Measurements from ENCODE around the gene LRRC4B. TPM values are rescaled to one million over a fixed set of nuclear protein-coding genes. Genes with fewer than 3 reads are reported as not detected.

LRRC4B gene
- total RNA-seq, 2 donors from 2014 or later: not detected

DNA sequence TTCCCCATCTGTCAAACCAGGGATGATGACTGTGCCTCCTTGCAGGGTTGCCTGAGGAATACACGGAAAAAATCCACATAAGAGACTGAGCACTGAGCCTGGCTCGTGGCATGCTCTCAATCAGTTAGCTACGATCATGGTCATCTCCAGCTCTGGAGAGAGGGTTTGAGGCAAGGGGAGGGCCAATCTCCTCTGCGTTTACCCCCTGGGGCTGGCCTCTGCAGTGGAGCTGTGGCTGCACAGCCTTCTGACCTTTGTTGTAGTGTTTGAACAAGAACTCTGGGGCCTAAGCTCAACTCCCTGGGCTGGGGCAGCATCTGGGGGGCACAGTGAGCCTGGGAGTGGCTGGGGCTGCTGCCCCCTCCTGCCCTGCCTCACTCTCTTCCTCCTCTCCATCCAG is 5.9 kb downstream of the LRRC4B start:
- H3K9me3 Mint-ChIP-seq: no peaks in the 10 kb centered on the region
- H3K27ac Mint-ChIP-seq: no peak overlapping the region
- H3K36me3 Mint-ChIP-seq: no peaks in the 10 kb centered on the region
- ATAC-seq (no peak), DNase-seq (ENCODE audit: low spot score in 2 of 2) (no peak)

DNA sequence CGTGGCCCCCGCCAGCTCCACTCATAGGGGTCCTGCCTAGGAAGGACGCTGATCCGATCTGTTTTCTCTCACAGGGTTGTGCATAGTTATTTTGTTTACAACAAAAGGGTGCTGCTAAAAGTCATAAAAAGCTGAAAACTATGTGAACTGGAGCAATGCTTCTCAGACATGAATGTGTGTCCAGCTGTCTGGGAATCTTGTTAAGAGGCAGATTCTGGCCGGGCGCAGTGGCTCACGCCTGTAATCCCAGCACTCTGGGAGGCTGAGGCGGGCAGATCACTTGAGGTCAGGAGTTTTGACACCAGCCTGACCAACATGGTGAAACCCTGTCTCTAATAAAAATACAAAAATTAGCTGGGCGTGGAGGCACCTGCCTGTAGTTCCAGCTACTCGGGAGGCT is 8.6 kb downstream of the LRRC4B start:
- Mint-ChIP-seq H3K36me3 (no peaks in the 10 kb centered on the region), H3K27ac (no peak overlapping the region), H3K9me3 (no peaks in the 10 kb centered on the region)
- DNase-seq (ENCODE audit: low spot score in 2 of 2) (no peak), ATAC-seq (no peak)

DNA sequence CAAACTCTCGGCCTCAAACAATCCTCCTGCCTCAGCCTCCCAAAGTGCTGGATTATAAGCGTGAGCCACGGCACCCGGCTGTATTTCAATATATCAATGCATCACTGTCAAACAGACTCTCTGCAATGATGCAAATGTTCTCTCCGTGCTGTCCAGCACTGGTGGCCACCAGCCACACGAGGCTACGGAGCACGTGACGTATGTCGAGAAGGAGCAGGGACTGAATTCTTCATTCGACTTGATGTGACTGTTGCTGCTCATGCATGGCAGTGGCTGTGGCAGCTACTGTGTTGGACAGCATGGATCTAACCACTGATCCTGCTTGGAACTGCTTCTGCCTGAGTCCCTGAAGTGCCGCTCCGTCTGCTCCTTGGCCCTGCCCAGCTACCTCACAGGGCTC is 9.8 kb downstream of the LRRC4B start:
- H3K27ac Mint-ChIP-seq: no peak overlapping the region
- ATAC-seq (no peak), DNase-seq (ENCODE audit: low spot score in 2 of 2) (no peak)
- H3K36me3 Mint-ChIP-seq: no peaks in the 10 kb centered on the region
- no peaks in the 10 kb centered on the region for H3K9me3 Mint-ChIP-seq

DNA sequence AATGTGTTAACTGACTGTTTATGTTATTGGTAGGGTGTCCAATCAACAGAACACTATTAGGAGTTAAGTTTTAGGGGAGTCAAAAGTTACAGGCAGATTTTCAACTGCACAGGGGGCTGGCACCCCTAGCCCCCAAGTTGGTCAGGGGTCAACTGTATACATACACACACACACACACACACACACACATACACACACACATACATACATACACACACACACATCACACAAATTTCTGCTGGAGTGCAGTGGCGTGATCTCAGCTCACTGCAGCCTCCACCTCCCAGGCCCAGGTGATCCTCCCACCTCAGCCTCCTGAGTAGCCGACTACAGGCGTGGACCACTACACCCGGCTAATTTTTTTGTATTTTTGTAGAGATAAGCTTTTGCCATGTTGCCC is 10.2 kb downstream of the LRRC4B start:
- no peak for DNase-seq (ENCODE audit: low spot score in 2 of 2)
- ATAC-seq: no peak
- H3K27ac Mint-ChIP-seq: no peak overlapping the region
- no peaks in the 10 kb centered on the region for H3K9me3 Mint-ChIP-seq
- H3K36me3 Mint-ChIP-seq: no peaks in the 10 kb centered on the region

DNA sequence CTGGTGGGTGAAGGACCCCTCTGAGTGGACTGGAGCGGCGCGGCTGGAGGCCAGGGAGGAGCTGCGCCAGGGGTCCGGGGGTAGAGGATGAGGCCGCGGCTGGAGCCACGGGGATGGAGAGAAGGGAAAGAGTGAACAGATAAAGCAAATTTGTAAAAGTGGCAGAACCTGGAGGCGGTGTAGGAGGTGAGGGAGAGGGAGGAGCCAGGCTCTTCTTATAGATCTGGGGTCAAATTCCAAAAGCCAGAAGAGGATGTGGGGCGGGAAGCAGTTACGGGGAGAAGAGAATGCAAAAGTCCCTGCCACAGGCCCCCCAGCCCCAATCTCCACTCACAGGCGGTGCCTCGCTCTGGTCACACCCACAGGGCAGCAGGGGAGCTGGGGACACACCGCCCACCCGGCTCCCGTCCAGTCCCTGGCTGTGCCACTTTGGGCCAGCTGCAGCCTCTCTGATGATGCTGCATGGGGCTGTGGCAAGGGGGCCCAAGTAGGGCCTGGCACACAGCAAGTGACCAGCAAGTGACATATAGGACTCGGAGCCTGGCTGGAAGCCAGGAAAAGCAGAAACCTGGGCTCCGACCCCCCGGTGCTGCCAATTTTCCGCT is 11.1 kb downstream of the LRRC4B start:
- ATAC-seq (no peak), DNase-seq (ENCODE audit: low spot score in 2 of 2) (no peak)
- no peak overlapping the region for H3K27ac Mint-ChIP-seq
- H3K9me3 Mint-ChIP-seq: no peaks in the 10 kb centered on the region
- no peaks in the 10 kb centered on the region for H3K36me3 Mint-ChIP-seq

DNA sequence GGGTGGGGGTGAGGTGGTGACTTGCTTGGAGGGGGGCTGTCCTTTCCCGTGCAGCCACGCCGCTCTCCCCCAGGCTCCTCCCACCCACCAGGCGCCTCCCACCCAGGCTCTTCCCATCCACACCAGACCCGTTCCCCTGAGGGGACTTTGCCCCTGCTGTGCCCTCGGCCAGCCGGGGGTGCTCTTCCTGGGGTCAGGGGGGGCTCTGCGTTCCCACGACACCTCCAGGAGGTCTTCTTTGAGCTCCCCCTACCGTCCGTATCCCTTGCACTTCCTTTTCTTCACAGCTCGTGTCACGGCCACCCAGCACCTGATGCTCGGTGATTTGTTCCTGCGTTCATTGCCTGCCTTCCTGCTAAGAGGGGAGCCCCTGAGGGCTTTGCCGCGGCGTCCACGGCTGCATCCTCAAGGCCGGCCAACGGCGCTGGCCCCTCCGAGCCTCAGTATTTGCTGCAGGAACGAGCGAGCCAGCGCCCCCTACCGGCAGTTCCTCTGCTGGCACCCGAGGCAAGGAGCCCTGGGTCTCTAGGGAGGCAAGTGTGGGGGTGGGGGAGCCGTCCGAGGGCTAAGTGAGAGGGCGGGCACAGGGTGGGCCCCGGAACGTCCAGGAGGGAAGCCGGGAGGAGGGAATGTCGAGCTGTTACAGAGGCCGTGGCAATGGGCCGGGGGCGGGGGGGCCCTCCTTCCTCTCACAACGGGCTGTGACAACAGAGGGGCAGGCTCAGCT is 11.8 kb downstream of the LRRC4B start:
- ATAC-seq (peak; percentile 87 to 89), DNase-seq (ENCODE audit: low spot score in 2 of 2) (peak; percentile 62 to 92)
- no peaks in the 10 kb centered on the region for H3K9me3 Mint-ChIP-seq
- H3K36me3 Mint-ChIP-seq: no peaks in the 10 kb centered on the region
- peak overlapping the region; percentile 16 to 29 for H3K27ac Mint-ChIP-seq

DNA sequence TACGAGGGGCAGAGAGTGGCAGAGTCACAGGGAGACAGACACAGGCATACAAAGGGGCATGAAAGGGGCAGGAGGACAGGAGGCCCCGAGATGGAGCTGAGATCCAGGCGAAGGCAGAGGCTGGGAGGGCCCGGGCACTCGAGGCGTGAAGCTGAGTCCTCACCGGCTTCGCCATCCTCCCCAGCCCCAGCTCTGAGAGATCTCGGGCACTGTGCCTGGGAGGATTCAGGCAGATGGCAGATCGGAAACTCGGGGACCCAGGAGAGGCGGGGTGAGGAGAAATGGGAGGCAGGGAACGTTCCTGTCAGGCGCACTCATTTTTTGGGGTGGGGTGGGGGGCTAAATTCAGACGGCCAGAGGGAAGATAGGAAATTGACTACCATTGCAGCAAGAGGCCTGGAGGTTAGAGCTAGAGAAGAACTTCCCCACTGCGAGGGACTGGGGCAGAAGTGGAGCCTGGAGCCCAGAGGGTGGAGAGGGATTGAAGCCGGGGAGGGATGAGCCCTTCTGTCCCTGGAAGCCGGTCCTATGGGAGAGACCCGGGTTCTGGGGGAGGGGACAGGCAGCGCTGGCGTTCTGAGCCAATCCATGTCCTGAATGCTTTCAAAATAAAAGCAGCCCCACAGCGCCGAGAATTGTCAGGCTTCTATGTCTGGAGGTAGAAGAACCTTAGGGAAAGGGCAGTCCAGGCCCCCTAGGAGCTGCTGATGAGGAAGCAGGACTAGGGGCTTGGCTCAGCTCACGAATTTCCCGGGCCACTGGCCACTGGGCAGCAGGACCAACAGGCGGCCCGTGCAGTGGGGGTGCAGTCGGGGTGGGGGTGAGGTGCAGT is 12.6 kb downstream of the LRRC4B start:
- H3K9me3 Mint-ChIP-seq: no peaks in the 10 kb centered on the region
- no peak overlapping the region for H3K27ac Mint-ChIP-seq
- ATAC-seq: no peak
- DNase-seq (ENCODE audit: low spot score in 2 of 2): no peak
- H3K36me3 Mint-ChIP-seq: no peaks in the 10 kb centered on the region

DNA sequence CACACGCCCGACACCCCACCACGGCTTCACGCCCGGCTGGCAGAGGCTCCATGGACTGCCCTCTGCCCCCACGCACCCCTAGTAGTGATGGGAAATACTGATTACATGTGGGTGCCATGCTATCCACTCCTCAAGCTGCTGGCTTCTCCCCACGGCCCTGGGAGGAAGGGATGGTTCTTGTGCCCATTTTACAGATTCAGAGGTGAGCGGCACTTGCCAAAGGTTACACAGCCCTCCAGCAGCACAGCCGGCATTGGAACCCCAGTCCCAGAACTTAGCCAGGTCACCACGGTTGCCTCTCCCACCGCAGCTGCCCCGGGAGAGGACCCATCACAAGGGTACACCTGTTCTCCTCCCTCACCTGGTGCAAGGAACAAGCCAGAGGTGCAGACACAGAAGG is 13.2 kb downstream of the LRRC4B start:
- Mint-ChIP-seq H3K27ac (no peak overlapping the region), H3K36me3 (no peaks in the 10 kb centered on the region), H3K9me3 (no peaks in the 10 kb centered on the region)
- ATAC-seq (no peak), DNase-seq (ENCODE audit: low spot score in 2 of 2) (no peak)

DNA sequence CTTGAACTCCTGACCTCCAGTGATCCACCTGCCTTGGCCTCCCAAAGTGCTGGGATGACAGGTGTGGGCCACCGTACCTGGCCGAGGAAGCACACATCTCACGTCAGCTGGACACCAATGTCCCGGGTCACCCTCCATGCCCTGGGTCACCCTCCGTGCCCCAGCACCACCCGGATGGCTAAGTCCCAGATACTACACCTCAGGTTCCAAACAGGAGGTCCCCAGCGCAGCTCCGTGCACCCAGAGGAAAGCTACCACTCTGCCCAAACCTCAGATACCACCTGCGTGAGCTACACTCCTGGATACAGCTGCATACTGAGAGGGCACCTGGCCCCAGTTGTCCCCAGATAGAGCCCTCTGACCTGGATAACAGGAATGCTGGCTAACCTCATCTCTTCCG is 14.0 kb downstream of the LRRC4B start:
- no peak for DNase-seq (ENCODE audit: low spot score in 2 of 2)
- Mint-ChIP-seq H3K9me3 (no peaks in the 10 kb centered on the region), H3K36me3 (no peaks in the 10 kb centered on the region), H3K27ac (no peak overlapping the region)
- ATAC-seq: no peak

DNA sequence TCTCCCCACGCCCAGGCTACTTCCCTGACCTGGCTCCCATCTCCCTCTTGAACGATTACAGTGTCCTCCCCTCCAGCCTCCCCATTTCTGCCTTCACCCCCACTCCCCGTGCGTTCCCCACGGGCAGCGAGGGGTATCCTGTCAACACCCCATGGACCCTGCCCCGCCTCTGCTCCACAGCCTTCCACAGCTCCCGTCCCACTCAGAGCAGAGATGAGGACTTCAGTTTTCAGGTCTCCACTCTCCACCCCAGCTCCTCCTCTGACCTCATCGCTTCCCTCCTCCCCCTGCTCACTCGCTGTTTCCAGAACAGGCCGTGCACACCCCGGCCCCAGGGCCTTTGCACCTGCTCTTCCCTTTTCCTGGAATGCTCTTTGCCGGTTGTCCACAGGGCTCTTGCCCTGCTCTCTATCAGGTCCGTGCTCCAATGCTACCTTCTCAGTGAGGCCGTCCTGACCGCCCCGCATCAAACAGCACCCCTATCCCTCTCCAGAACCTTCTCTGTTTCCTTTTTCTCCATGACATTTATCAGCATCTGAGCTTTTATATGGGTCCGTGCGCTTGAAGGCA is 15.0 kb downstream of the LRRC4B start:
- H3K36me3 Mint-ChIP-seq: no peaks in the 10 kb centered on the region
- ATAC-seq (no peak), DNase-seq (ENCODE audit: low spot score in 2 of 2) (no peak)
- no peak overlapping the region for H3K27ac Mint-ChIP-seq
- no peaks in the 10 kb centered on the region for H3K9me3 Mint-ChIP-seq

DNA sequence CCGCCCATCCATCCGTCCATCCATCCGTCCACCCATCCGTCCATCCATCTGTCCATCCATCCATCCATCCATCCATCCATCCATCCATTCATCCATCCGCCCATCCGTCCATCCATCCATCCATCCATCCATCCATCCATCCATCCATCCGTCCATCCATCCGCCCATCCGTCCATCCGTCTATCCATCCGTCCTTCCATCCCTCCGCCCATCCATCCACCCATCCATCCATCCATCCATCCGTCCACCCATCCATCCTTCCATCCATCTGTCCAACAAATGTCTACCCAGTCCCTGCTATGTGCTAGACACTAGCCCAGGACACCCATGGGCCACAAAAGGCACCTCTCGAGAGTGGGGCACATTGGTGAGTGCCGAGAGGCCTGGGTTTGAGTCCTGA is 15.7 kb downstream of the LRRC4B start:
- Mint-ChIP-seq H3K36me3 (no peaks in the 10 kb centered on the region), H3K9me3 (no peaks in the 10 kb centered on the region), H3K27ac (no peak overlapping the region)
- no peak for ATAC-seq
- no peak for DNase-seq (ENCODE audit: low spot score in 2 of 2)

DNA sequence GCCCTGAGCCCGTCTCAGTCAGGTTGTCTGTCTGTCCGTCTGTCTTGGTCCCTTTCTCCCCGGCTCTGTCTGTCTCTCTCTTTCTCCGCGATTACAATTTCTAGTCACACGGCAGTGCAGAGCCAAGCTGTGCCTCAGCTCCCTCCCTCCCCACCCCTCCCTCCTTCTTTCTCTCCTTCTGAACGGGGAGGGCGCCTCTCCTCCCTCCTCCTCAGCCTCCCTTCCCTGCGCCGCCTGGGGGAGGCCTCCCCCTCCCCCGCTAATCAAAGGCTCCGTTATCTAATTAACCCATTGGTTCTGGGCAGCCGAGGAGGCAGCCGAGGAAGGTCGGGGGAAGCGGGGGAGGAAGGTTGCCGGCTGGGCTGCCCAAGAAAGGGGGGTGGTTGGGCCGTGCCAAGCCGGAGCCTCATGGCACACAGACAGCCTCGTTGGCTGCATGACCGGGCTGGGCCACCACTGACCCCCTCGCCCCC is 16.5 kb downstream of the LRRC4B start:
- H3K9me3 Mint-ChIP-seq: no peaks in the 10 kb centered on the region
- no peak for DNase-seq (ENCODE audit: low spot score in 2 of 2)
- no peak for ATAC-seq
- no peaks in the 10 kb centered on the region for H3K36me3 Mint-ChIP-seq
- no peak overlapping the region for H3K27ac Mint-ChIP-seq

DNA sequence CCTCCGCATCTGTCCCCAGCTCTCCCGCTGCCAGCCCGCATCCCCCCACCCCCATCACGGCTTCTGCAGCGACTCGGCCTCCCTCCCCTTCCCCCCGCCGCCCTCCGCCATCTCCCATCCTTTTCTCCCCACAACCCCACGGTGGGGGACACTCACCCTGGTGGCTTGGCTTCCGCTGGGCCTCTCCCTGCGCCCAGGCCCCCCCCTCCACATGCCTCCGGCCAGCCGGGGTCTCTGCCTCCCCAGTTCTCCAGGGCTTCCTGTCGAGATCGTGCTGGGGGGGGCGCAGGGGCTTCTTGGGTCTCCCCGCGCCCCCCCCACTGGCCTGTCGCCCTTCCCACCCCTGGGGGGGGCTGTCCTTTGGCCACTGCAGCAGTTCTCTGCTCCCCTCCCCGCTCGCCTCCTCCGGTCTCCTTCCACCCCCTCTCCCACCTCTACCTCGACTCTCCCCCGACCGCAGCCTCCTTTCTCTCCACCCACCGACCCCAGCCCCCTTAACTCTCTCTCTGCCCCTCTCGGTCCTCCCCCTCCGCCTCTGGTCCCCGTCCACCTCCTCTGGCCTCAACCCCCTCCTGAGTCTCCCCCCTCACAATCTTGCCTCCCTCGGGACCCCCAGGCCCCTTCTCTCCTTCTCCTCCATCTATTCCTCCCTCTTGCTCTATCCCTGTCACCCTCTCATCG is 17.1 kb downstream of the LRRC4B start:
- H3K36me3 Mint-ChIP-seq: no peaks in the 10 kb centered on the region
- ATAC-seq (no peak), DNase-seq (ENCODE audit: low spot score in 2 of 2) (no peak)
- no peak overlapping the region for H3K27ac Mint-ChIP-seq
- no peaks in the 10 kb centered on the region for H3K9me3 Mint-ChIP-seq

DNA sequence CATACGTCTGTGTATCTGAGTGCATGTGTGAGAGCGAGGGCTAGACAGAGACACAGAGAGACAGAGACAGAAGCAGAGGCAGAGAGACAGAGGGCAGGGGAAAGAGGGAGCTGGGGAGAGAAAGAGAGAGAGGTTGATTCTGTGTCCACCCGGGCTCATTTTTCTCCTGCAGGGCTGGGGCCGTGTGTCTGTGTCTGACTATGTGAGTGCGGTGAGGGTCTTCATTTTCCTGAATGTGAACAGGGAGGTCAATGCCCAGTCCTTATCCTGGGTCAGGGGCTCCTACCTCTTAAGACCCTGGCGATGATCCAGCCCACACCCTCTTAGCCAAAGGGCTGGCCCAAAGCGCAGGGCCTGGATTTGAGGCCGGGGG is 17.7 kb downstream of the LRRC4B start:
- ATAC-seq (no peak), DNase-seq (ENCODE audit: low spot score in 2 of 2) (no peak)
- H3K27ac Mint-ChIP-seq: no peak overlapping the region
- H3K36me3 Mint-ChIP-seq: no peaks in the 10 kb centered on the region
- H3K9me3 Mint-ChIP-seq: no peaks in the 10 kb centered on the region

DNA sequence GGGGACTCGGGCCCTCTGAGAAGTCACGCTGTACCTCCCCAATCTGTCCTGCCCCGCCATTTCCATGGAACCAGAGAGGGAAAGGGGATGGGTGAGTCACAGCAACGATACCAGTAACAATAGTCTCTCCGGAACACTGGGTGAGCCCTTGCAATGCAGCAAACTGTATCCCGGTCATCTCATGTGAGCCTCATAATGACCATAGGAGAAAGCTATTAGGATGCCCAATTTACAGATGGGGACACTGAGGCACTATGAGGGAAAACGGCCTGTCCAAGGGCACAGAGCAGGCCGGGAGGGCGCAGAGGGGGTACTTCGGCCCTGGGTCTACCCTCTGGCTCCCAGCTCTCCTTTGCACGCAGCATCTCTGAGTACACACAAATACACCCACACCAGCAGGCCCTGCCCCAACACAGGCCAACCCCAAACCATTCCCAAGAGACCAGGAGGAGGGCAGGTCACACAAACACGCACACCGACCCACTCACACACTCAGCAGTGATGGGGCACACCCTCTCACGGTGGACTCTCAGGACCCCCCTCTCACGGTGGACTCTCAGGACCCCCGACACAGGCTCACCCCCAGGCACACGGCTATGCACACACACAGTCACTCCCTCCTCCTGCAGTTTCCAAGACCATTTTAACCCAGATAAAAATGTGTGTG is 18.2 kb downstream of the LRRC4B start:
- H3K36me3 Mint-ChIP-seq: no peaks in the 10 kb centered on the region
- H3K9me3 Mint-ChIP-seq: no peaks in the 10 kb centered on the region
- no peak overlapping the region for H3K27ac Mint-ChIP-seq
- DNase-seq (ENCODE audit: low spot score in 2 of 2) (no peak), ATAC-seq (no peak)
